Neutrophil (primary cell): ENCODE results near the gene AEBP1.

Experiments
- H3K27ac ChIP-seq: fragments of 200-600 bp; sonication (generic); 2 replicates; pipeline ENCODE4 v1.5.1; 2016; ENCODE audit warnings: mild to moderate bottlenecking, moderate library complexity
- H3K27me3 ChIP-seq: fragments of 200-600 bp; sonication (generic); 2 replicates; pipeline ENCODE4 v1.6.0; 2016; ENCODE audit warnings: mild to moderate bottlenecking
- H3K36me3 ChIP-seq: fragments of 200-600 bp; sonication (generic); 2 replicates; pipeline ENCODE4 v1.5.1; 2017
- H3K4me1 ChIP-seq, 2 experiments: fragments of 200-600 bp in 1 of 2; sonication (generic) in 1 of 2; 1 replicate in 1 of 2; 2 replicates in 1 of 2; pipeline versions ENCODE4 v1.5.1 to v1.6.1; 2013 to 2016; ENCODE audit warnings: low read depth in 1 of 2, low read length in 1 of 2, mild to moderate bottlenecking in 1 of 2, moderate library complexity in 1 of 2; ENCODE audit not compliant: control insufficient read depth in 1 of 2, insufficient read depth in 1 of 2
- H3K4me3 ChIP-seq, 2 experiments: fragments of 200-600 bp in 1 of 2; sonication (generic) in 1 of 2; 1 replicate in 1 of 2; 2 replicates in 1 of 2; pipeline ENCODE4 v1.5.1; 2013 to 2016; ENCODE audit warnings: low read depth in 1 of 2, low read length in 1 of 2, mild to moderate bottlenecking in 1 of 2, moderate library complexity in 1 of 2
- H3K9me3 ChIP-seq: fragments of 200-600 bp; sonication (generic); 2 replicates; pipeline ENCODE4 v1.5.1; 2016
- TF ChIP-seq, protein P1 (sequence below): fragments of 200-600 bp; sonication (generic); IDR thresholded peaks from 2 replicates; pipeline ENCODE4 v1.5.1; 2016; ENCODE audit warnings: antibody characterized with exemption

AEBP1 gene

DNA sequence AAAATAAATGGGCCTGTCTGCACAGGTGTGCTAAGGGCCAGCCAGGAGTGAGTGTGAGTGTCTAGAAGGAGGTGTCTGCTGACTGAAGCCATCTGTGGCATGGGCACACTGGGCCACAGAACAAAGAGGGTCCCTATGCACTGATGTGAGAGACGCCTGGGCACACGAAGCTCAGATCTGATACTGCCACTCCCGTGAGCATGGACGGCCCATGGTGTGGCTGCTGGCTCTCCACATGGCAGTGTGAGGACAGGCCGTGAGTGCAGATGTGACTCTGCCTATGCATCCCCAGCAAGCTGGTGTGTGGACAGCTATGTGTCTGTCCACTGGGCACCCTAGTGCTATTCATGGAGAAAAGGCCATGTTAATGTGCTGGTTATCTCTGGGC is 49.8 kb downstream of the AEBP1 start:
- TF ChIP-seq, protein P1, sequence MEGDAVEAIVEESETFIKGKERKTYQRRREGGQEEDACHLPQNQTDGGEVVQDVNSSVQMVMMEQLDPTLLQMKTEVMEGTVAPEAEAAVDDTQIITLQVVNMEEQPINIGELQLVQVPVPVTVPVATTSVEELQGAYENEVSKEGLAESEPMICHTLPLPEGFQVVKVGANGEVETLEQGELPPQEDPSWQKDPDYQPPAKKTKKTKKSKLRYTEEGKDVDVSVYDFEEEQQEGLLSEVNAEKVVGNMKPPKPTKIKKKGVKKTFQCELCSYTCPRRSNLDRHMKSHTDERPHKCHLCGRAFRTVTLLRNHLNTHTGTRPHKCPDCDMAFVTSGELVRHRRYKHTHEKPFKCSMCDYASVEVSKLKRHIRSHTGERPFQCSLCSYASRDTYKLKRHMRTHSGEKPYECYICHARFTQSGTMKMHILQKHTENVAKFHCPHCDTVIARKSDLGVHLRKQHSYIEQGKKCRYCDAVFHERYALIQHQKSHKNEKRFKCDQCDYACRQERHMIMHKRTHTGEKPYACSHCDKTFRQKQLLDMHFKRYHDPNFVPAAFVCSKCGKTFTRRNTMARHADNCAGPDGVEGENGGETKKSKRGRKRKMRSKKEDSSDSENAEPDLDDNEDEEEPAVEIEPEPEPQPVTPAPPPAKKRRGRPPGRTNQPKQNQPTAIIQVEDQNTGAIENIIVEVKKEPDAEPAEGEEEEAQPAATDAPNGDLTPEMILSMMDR: no peak
- H3K4me3 ChIP-seq: no peak overlapping the region
- H3K36me3 ChIP-seq: no peaks in the 10 kb centered on the region
- H3K27me3 ChIP-seq: no peaks in the 10 kb centered on the region
- no peaks in the 10 kb centered on the region for H3K4me1 ChIP-seq
- no peaks in the 10 kb centered on the region for H3K9me3 ChIP-seq
- H3K27ac ChIP-seq: no peak overlapping the region

DNA sequence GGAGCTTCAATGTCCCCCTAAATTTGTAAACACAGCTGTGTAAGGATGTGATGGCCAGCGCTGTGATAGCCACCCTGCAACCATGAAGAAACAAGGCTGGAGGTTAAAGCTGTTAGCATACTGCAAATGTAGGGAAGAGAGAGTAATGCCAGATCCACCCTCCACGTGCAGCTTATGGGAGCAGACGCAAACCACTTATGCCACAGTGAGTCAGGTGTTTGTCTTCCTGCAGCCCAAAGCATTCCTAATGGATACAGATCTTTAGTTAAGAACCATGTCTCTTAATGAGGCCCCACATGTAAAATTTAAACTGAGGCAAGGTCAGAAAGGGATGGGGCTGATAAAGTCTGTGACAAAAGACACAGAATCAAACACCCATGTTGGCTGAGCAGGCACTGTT is 50.6 kb downstream of the AEBP1 start:
- Histone ChIP-seq H3K27me3 (no peaks in the 10 kb centered on the region), H3K27ac (no peak overlapping the region), H3K4me1 (no peaks in the 10 kb centered on the region), H3K36me3 (no peaks in the 10 kb centered on the region), H3K4me3 (no peak overlapping the region), H3K9me3 (no peaks in the 10 kb centered on the region)
- TF ChIP-seq, protein P1: no peak

DNA sequence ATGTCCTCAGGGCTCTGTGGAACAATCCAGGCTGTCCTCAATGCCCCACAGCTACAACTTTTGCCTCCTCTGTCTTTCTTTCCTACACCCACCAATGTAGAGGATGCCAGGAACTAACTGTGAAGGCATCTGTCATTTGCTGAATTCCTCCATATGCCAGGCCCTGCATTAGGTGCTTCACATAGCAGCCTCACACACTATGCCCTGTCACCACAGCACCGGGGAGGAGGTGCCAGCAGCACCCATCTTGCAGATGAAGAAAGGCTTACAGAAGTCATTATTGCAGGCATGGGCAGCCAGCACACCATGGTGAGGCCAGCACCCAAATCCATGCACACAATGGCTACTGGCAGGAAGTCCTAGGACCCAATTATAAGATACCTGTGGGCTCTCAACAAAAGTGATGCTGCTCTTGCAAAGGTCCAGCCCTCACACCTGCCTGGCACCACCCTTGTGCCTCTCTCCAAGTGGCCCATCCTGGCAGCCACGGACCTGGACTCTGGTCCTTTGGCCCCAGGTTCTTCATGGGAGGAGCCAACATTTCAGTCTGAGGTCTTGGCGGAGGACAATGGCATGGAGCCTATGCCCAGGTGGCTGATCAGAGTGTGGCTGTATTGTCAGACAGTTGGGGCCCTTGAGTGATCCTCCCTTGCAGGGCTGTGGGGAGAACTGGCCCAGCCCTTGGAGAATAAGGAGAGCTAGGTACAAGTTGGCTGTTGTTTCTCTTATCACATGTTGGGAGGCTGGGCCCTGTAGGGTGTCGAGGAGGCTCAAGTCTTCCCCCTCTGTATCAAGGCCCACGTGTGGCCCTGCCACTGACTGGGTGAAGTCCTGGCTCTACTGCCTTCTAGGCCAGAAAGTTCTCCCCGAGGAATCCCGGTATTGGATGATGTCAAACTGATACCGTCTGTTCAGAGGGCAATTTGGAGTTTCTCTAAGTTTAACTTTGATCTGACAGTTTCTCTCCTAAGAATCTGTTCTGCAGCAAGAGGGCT is 51.3 kb downstream of the AEBP1 start:
- no peaks in the 10 kb centered on the region for H3K27me3 ChIP-seq
- no peak overlapping the region for H3K4me3 ChIP-seq
- H3K4me1 ChIP-seq: no peaks in the 10 kb centered on the region
- no peaks in the 10 kb centered on the region for H3K9me3 ChIP-seq
- H3K27ac ChIP-seq: no peak overlapping the region
- TF ChIP-seq, protein P1: no peak
- H3K36me3 ChIP-seq: no peaks in the 10 kb centered on the region

DNA sequence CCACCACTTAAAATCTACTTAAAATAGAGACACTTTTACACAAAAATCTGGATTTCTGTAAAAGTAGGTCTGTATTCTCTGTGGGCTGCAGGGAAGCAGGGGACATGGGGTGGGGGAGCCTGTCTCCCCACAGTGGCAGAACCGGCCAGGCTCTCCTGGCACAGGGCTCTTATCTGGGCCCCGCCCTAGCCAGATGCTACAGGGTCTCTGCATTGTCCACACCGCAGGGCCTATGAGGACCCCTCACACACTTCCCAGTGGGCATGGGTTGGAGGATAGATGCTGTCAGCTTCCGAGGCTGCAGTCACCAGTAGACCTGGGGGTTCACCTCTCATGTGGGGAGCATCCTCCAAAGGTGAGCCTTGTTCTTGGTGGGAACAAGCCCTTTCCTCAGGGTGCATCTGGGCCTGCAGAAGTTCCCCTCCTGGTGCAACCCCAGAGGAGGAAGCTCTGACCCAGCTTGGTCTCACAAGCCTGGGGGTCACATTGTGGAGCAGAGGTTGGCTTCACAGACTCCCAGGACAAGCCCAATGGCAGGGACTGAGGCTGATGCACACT is 52.4 kb downstream of the AEBP1 start:
- TF ChIP-seq, protein P1: no peak
- H3K27ac ChIP-seq: no peak overlapping the region
- H3K36me3 ChIP-seq: no peaks in the 10 kb centered on the region
- no peaks in the 10 kb centered on the region for H3K27me3 ChIP-seq
- no peaks in the 10 kb centered on the region for H3K4me1 ChIP-seq
- H3K9me3 ChIP-seq: no peaks in the 10 kb centered on the region
- H3K4me3 ChIP-seq: no peak overlapping the region

DNA sequence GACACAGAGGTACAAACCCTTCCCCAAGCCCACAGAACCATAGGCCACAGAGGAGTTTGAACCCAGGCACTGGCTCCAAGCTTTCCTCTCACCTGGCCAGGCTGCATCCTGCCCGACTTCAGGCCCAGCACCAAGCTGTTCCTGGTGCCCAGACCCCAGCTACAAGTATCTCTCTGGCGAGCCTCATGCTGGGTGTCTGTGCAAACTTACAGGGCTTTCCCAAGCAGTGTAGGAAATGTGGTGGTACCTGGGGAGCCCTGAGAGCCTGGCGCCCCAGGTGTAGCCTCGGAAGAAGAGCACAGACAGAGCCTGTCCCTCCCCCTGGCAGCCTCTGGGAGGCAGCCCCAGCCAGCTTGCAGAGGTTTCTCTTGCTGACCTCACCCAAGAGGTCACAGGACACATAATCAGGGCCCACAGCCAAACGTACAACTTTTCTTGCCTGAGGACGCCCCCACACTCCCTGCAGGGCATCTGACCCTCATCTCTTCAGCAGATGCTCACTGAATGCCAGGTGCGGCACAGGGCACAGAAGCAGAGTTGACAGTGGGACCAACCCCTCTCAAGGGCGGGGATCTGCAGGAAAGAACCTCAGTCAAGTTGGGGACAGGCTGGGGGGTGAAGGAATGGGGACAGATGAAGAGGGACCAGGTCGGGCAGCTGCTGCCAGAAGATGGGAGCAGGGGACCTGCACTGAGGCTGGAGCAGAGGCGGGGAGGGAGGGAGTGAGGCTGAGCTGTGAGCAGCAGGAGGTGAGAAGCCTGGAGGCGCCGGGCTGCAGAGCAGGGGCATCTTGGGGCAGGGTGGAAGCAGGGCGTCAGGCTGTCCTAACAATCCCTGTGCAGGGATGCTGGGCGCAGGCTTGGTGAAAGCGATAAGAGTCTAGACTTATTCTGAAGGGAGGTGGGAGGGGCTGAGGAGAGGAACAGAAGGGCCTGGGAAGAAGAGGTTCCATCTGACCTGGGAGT is 53.3 kb downstream of the AEBP1 start:
- H3K4me1 ChIP-seq: no peaks in the 10 kb centered on the region
- H3K27ac ChIP-seq: no peak overlapping the region
- no peaks in the 10 kb centered on the region for H3K27me3 ChIP-seq
- no peaks in the 10 kb centered on the region for H3K36me3 ChIP-seq
- H3K4me3 ChIP-seq: no peak overlapping the region
- H3K9me3 ChIP-seq: no peaks in the 10 kb centered on the region
- TF ChIP-seq, protein P1: no peak
